OCI-LY1 (cell line): ENCODE measurements around the gene GPR107.

Experiments
- H2AFZ ChIP-seq: fragments of 200-600 bp; sonication (generic), shearing (Covaris generic); 2 replicates; pipeline ENCODE4 v1.6.0; 2014; ENCODE audit warnings: antibody characterized with exemption, mild to moderate bottlenecking, low read length
- H3F3A ChIP-seq: fragments of 200-600 bp; sonication (generic), shearing (Covaris generic); 2 replicates; pipeline ENCODE4 v1.6.0; 2014; ENCODE audit warnings: mild to moderate bottlenecking, antibody characterized with exemption, low read length, moderate library complexity; ENCODE audit not compliant: insufficient read depth
- H3K27ac ChIP-seq: fragments of 200-600 bp; sonication (generic); 2 replicates; pipeline ENCODE4 v1.5.1; 2014; ENCODE audit warnings: low read length, mixed run types, mild to moderate bottlenecking, low read depth; ENCODE audit not compliant: poor library complexity, severe bottlenecking
- H3K27me3 ChIP-seq: fragments of 200-600 bp; sonication (generic); 2 replicates; pipeline ENCODE4 v1.6.0; 2014; ENCODE audit warnings: antibody characterized with exemption, mild to moderate bottlenecking, low read length, moderate library complexity; ENCODE audit not compliant: insufficient read depth
- H3K36me3 ChIP-seq: fragments of 200-600 bp; sonication (generic); 2 replicates; pipeline ENCODE4 v1.6.1; 2014; ENCODE audit warnings: mild to moderate bottlenecking, antibody characterized with exemption, low read length, moderate library complexity, mixed read lengths; ENCODE audit not compliant: insufficient read depth
- H3K4me1 ChIP-seq: fragments of 200-600 bp; sonication (generic); 2 replicates; pipeline ENCODE4 v1.5.1; 2014; ENCODE audit warnings: mild to moderate bottlenecking, low read length, moderate library complexity; ENCODE audit not compliant: insufficient read depth, severe bottlenecking
- H3K4me2 ChIP-seq: fragments of 200-600 bp; sonication (generic), shearing (Covaris generic); 2 replicates; pipeline ENCODE4 v1.6.1; 2014; ENCODE audit warnings: low read length
- H3K4me3 ChIP-seq: fragments of 200-600 bp; sonication (generic); 2 replicates; pipeline ENCODE4 v1.5.1; 2014; ENCODE audit warnings: low read length, low read depth, mild to moderate bottlenecking, mixed read lengths; ENCODE audit not compliant: poor library complexity, severe bottlenecking
- H3K79me2 ChIP-seq: fragments of 200-600 bp; shearing (Covaris generic); 2 replicates; pipeline ENCODE4 v1.6.1; 2016; ENCODE audit warnings: mixed run types, low read length, mixed read lengths; ENCODE audit not compliant: insufficient read depth
- H3K9ac ChIP-seq: fragments of 200-600 bp; sonication (generic), shearing (Covaris generic); 2 replicates; pipeline ENCODE4 v1.6.1; 2014; ENCODE audit warnings: mild to moderate bottlenecking, low read length, mixed read lengths
- H3K9me2 ChIP-seq: fragments of 200-600 bp; sonication (generic), shearing (Covaris generic); 2 replicates; pipeline ENCODE4 v1.6.1; 2014; ENCODE audit warnings: low read depth, mild to moderate bottlenecking, low read length, mixed read lengths
- H3K9me3 ChIP-seq: fragments of 200-600 bp; shearing (Covaris generic); 2 replicates; pipeline ENCODE4 v1.6.1; 2014; ENCODE audit warnings: low read length, mixed read lengths
- H4K20me1 ChIP-seq: fragments of 200-600 bp; sonication (generic), shearing (Covaris generic); 2 replicates; pipeline ENCODE4 v1.6.0; 2016; ENCODE audit warnings: mild to moderate bottlenecking, low read length; ENCODE audit not compliant: insufficient read depth
- EZH2 ChIP-seq: fragments of 200-600 bp; sonication (generic), shearing (Covaris generic); IDR thresholded peaks from 2 replicates; pipeline ENCODE4 v1.8.0; 2017; ENCODE audit warnings: borderline replicate concordance, mixed run types, mild to moderate bottlenecking, antibody characterized with exemption, low read length, moderate library complexity, mixed read lengths
- TF ChIP-seq, protein P1 (sequence below): fragments of 200-600 bp; sonication (generic), shearing (Covaris generic); IDR thresholded peaks from 2 replicates; pipeline ENCODE4 v1.5.1; 2017; ENCODE audit warnings: mild to moderate bottlenecking, antibody characterized with exemption, low read length, moderate library complexity, mixed read lengths

The GPR107 gene

DNA sequence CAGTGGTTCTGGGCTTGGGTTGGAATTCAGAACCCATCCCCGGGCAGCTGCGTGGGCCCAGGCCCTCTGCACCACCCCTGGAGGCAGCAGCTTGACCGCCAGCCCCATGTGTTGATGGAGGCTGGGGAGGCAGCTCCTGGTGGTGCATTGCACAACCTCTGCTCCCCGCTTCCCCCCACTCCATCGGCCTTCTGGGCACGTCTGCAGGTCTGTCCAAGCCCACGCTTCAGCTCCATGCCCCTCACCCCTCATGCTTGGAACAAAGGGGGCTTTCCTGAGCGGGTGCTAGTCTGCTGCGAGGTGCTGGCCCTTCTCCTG lies 119.9 kb downstream of the GPR107 start:
- H3K4me1 ChIP-seq = no peaks in the 10 kb centered on the region
- H3K9me2 ChIP-seq = no peaks in the 10 kb centered on the region
- no peaks in the 10 kb centered on the region for H3K36me3 ChIP-seq
- no peak for TF ChIP-seq EZH2
- TF ChIP-seq, protein P1, sequence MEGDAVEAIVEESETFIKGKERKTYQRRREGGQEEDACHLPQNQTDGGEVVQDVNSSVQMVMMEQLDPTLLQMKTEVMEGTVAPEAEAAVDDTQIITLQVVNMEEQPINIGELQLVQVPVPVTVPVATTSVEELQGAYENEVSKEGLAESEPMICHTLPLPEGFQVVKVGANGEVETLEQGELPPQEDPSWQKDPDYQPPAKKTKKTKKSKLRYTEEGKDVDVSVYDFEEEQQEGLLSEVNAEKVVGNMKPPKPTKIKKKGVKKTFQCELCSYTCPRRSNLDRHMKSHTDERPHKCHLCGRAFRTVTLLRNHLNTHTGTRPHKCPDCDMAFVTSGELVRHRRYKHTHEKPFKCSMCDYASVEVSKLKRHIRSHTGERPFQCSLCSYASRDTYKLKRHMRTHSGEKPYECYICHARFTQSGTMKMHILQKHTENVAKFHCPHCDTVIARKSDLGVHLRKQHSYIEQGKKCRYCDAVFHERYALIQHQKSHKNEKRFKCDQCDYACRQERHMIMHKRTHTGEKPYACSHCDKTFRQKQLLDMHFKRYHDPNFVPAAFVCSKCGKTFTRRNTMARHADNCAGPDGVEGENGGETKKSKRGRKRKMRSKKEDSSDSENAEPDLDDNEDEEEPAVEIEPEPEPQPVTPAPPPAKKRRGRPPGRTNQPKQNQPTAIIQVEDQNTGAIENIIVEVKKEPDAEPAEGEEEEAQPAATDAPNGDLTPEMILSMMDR = no peak
- H3K27me3 ChIP-seq = peaks cover 7% of the 10 kb centered on the region; the same call in 1 of the 2 replicates
- H3K4me3 ChIP-seq = no peak overlapping the region
- no peaks in the 10 kb centered on the region for H3K9me3 ChIP-seq
- H3K4me2 ChIP-seq = no peak overlapping the region
- no peak overlapping the region for H2AFZ ChIP-seq
- H3F3A ChIP-seq = no peaks in the 10 kb centered on the region
- H3K27ac ChIP-seq = no peak overlapping the region
- H3K79me2 ChIP-seq = no peaks in the 10 kb centered on the region
- no peak overlapping the region for H3K9ac ChIP-seq
- no peaks in the 10 kb centered on the region for H4K20me1 ChIP-seq

DNA sequence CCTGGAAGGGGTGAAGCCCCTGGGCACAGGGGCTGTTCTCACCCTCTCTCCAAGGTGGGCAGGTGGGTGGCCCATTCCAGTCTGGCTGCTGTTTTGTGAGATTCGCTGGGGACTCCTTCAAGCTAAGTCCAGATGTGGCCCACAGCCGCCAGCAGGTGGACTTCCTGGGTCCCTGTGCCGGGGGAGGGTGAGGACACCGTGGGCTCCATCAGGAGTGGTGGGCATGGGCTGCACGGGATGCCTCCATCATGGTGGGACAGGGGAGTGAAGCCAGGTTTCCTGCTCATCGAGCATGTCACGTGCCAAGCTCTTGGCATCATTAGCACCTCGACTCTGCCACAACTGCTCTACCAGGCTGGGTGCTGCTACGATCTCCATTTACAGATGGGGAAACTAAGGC lies 120.3 kb downstream of the GPR107 start:
- H4K20me1 ChIP-seq = no peaks in the 10 kb centered on the region
- no peaks in the 10 kb centered on the region for H3K36me3 ChIP-seq
- H3K4me1 ChIP-seq = no peaks in the 10 kb centered on the region
- no peaks in the 10 kb centered on the region for H3K9me2 ChIP-seq
- H3K27ac ChIP-seq = no peak overlapping the region
- peaks cover 7% of the 10 kb centered on the region; the same call in 1 of the 2 replicates for H3K27me3 ChIP-seq
- TF ChIP-seq EZH2 = no peak
- TF ChIP-seq, protein P1 = no peak
- no peak overlapping the region for H3K4me2 ChIP-seq
- no peak overlapping the region for H3K9ac ChIP-seq
- no peaks in the 10 kb centered on the region for H3K79me2 ChIP-seq
- no peak overlapping the region for H3K4me3 ChIP-seq
- H3K9me3 ChIP-seq = no peaks in the 10 kb centered on the region
- H3F3A ChIP-seq = no peaks in the 10 kb centered on the region
- H2AFZ ChIP-seq = no peak overlapping the region

DNA sequence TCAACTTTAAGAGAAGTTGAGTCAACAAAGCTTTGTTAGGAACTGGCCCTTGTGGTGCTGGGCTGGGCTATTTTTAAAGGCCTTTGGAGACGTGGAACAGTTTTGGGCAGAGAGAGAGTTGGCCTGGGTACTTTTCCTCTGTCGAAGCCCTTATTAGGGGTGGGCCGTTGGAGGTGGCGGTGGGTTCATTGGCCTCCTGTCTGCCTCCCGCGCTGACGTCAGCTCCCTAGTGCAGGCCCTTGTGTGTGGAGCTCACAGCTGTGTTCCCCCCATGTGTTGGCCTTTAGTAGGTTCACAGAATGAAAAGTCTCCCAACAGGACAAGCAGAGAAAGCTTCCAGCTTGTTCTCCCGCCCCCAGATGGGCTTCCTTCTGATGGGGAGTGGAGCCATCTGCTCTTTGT lies 121.2 kb downstream of the GPR107 start:
- no peak overlapping the region for H3K27ac ChIP-seq
- H3K4me2 ChIP-seq = no peak overlapping the region
- H3K9me3 ChIP-seq = no peaks in the 10 kb centered on the region
- H3K4me1 ChIP-seq = no peaks in the 10 kb centered on the region
- H3K27me3 ChIP-seq = peaks cover 4% of the 10 kb centered on the region; the same call in 1 of the 2 replicates
- H3K4me3 ChIP-seq = no peak overlapping the region
- H3K9me2 ChIP-seq = no peaks in the 10 kb centered on the region
- no peak overlapping the region for H2AFZ ChIP-seq
- no peaks in the 10 kb centered on the region for H3K79me2 ChIP-seq
- no peaks in the 10 kb centered on the region for H3K36me3 ChIP-seq
- no peaks in the 10 kb centered on the region for H4K20me1 ChIP-seq
- no peak overlapping the region for H3K9ac ChIP-seq
- no peaks in the 10 kb centered on the region for H3F3A ChIP-seq
- no peak for TF ChIP-seq EZH2
- TF ChIP-seq, protein P1 = no peak
